HCT116 (cell line): ENCODE measurements around the gene FHIT. TPM values are rescaled to one million over a fixed set of nuclear protein-coding genes. Genes with fewer than 3 reads are reported as not detected.

Experiments
- ATAC-seq: fragments of 200-7000 bp; cut with Tn5 transposase; 2 replicates; pipeline ENCODE4 v1.9.1; 2020; ENCODE audit warnings: mild to moderate bottlenecking, moderate library complexity
- BruUV-seq: library from RNA; stranded (reverse); fragments of 400-500 nt; replicated peaks from 2 replicates; lab custom pipeline; 2021; lab: Mats Ljungman, UMichigan
- CTCF ChIA-PET: fragments of 300-600 bp; sonication (Branson Sonifier 250); formaldehyde crosslinking; loops from one replicate; lab custom pipeline; 2021; ENCODE audit warnings: antibody characterized with exemption; lab: Charles Lee
- POLR2A ChIA-PET: fragments of 300-600, 350-600 bp; sonication (Branson Sonifier 250); formaldehyde crosslinking; loops from one replicate; lab custom pipeline; 2021; ENCODE audit warnings: antibody characterized with exemption; lab: Charles Lee
- RAD21 ChIA-PET, 2 experiments: fragments of 300-600 bp; sonication (Branson Sonifier 250); formaldehyde crosslinking; loops; one replicate each; lab custom pipeline; 2023; ENCODE audit warnings: low total read pairs in 2 of 2; ENCODE audit not compliant: uncharacterized antibody in 2 of 2, unreplicated experiment in 2 of 2, low non-redundant PET in 1 of 2; lab: Charles Lee
- DNase-seq: peaks from one replicate; pipeline ENCODE4 v3.0.0-alpha.2; 2010; ENCODE audit warnings: low read depth, low spot score
- H2AFZ ChIP-seq: fragments of 200-600 bp; shearing (Covaris generic), sonication (generic); 2 replicates; pipeline ENCODE4 v1.6.1; 2017; ENCODE audit warnings: low read depth, mixed run types, mixed read lengths, antibody characterized with exemption, low read length; ENCODE audit not compliant: poor library complexity, severe bottlenecking
- H3K27ac ChIP-seq: 2 replicates; pipeline ENCODE4 v1.5.1; 2012; ENCODE audit warnings: low read depth, low read length
- H3K27me3 ChIP-seq: fragments of 200-600 bp; sonication (generic); 2 replicates; pipeline ENCODE4 v1.6.1; 2016; ENCODE audit warnings: mixed run types, low read length, mixed read lengths; ENCODE audit not compliant: insufficient read depth
- H3K36me3 ChIP-seq, 2 experiments: fragments of 200-500 bp in 1 of 2; fragments of 200-600 bp in 1 of 2; sonication (Bioruptor generic) in 1 of 2; sonication (generic) in 1 of 2; 2 replicates each; pipeline versions ENCODE4 v1.5.1 to v1.6.1; 2014 to 2016; ENCODE audit warnings: low read length in 2 of 2, inconsistent platforms in 1 of 2, mixed read lengths in 1 of 2, mixed run types in 1 of 2; ENCODE audit not compliant: insufficient read depth in 2 of 2, control insufficient read depth in 1 of 2
- H3K4me1 ChIP-seq, 2 experiments: fragments of 200-600 bp in 1 of 2; sonication (generic) in 1 of 2; 2 replicates each; pipeline versions ENCODE4 v1.5.1 to v1.6.1; 2012 to 2017; ENCODE audit warnings: low read length in 2 of 2, inconsistent platforms in 1 of 2, mild to moderate bottlenecking in 1 of 2, mixed read lengths in 1 of 2, mixed run types in 1 of 2, moderate library complexity in 1 of 2; ENCODE audit not compliant: insufficient read depth in 2 of 2, control insufficient read depth in 1 of 2
- H3K4me2 ChIP-seq: fragments of 200-600 bp; sonication (generic); 2 replicates; pipeline ENCODE4 v1.6.1; 2017; ENCODE audit warnings: mixed run types, low read length, mixed read lengths
- H3K4me3 ChIP-seq, 2 experiments: fragments of 200-600 bp in 1 of 2; sonication (generic) in 1 of 2; replicated peaks in 1 of 2; 2 replicates each; pipeline ENCODE4 v1.5.1; 2011 to 2016; ENCODE audit warnings: low read length in 2 of 2, control low read depth in 1 of 2, low read depth in 1 of 2, mild to moderate bottlenecking in 1 of 2, mixed read lengths in 1 of 2, mixed run types in 1 of 2
- H3K79me2 ChIP-seq: fragments of 200-600 bp; sonication (generic); 2 replicates; pipeline ENCODE4 v1.6.1; 2017; ENCODE audit warnings: mild to moderate bottlenecking, mixed run types, low read length, moderate library complexity, mixed read lengths; ENCODE audit not compliant: insufficient read depth
- H3K9ac ChIP-seq: fragments of 200-600 bp; sonication (generic); 2 replicates; pipeline ENCODE4 v1.6.1; 2016; ENCODE audit warnings: low read length, mixed read lengths
- H3K9me2 ChIP-seq: fragments of 200-600 bp; sonication (generic), shearing (Covaris generic); 2 replicates; pipeline ENCODE4 v1.6.1; 2017; ENCODE audit warnings: mixed run types, mild to moderate bottlenecking, moderate library complexity; ENCODE audit not compliant: insufficient read depth
- H3K9me3 ChIP-seq, 2 experiments: fragments of 200-500 bp in 1 of 2; fragments of 200-600 bp in 1 of 2; sonication (Bioruptor generic) in 1 of 2; sonication (generic) in 1 of 2; 2 replicates each; pipeline ENCODE4 v1.6.1; 2014 to 2017; ENCODE audit warnings: low read length in 2 of 2, mixed read lengths in 2 of 2, inconsistent platforms in 1 of 2, low read depth in 1 of 2, mild to moderate bottlenecking in 1 of 2, mixed run types in 1 of 2, moderate library complexity in 1 of 2; ENCODE audit not compliant: control insufficient read depth in 1 of 2, insufficient read depth in 1 of 2
- H4K20me1 ChIP-seq: fragments of 200-600 bp; sonication (generic), shearing (Covaris generic); 2 replicates; pipeline ENCODE4 v1.6.1; 2017; ENCODE audit warnings: mixed run types, mild to moderate bottlenecking, moderate library complexity; ENCODE audit not compliant: insufficient read depth
- ATF3 ChIP-seq: IDR thresholded peaks from 2 replicates; pipeline ENCODE4 v1.6.1; 2012
- CBX3 ChIP-seq: IDR thresholded peaks from 2 replicates; pipeline ENCODE4 v1.6.1; 2012; ENCODE audit warnings: low read depth
- CEBPB ChIP-seq: IDR thresholded peaks from 2 replicates; pipeline ENCODE4 v1.6.1; 2012; ENCODE audit warnings: low read depth
- CTCF ChIP-seq, 3 experiments: fragments of 200-600 bp in 1 of 3; sonication (generic) in 1 of 3; IDR thresholded peaks in 2 of 3; conservative IDR thresholded peaks in 1 of 3; 2 replicates each; pipeline ENCODE4 v1.5.1; 2012 to 2017; ENCODE audit warnings: low read depth in 2 of 3, low read length in 2 of 3, antibody characterized with exemption in 1 of 3, borderline replicate concordance in 1 of 3, control low read depth in 1 of 3, mild to moderate bottlenecking in 1 of 3, mixed read lengths in 1 of 3, mixed run types in 1 of 3, moderate library complexity in 1 of 3; ENCODE audit not compliant: insufficient read depth in 1 of 3
- EZH2phosphoT487 ChIP-seq: fragments of 200-600 bp; IDR thresholded peaks from 2 replicates; pipeline ENCODE4 v1.6.1; 2018; ENCODE audit warnings: antibody characterized with exemption, borderline replicate concordance
- POLR2A ChIP-seq: IDR thresholded peaks from 2 replicates; pipeline ENCODE4 v1.7.0; 2011; ENCODE audit warnings: borderline replicate concordance; ENCODE audit not compliant: insufficient read depth, insufficient read length; ENCODE audit errors: extremely low read depth
- RAD21 ChIP-seq: IDR thresholded peaks from 2 replicates; pipeline ENCODE4 v1.6.1; 2012; ENCODE audit warnings: low read depth, mild to moderate bottlenecking
- SP1 ChIP-seq: IDR thresholded peaks from 2 replicates; pipeline ENCODE4 v1.6.1; 2012; ENCODE audit warnings: low read depth
- TCF7L2 ChIP-seq: IDR thresholded peaks from 2 replicates; pipeline ENCODE4 v1.7.0; 2011; ENCODE audit warnings: borderline replicate concordance, inconsistent platforms; ENCODE audit not compliant: insufficient read depth, insufficient read length; ENCODE audit errors: extremely low read depth
- YY1 ChIP-seq: IDR thresholded peaks from 2 replicates; pipeline ENCODE4 v1.6.1; 2011; ENCODE audit warnings: low read length, low read depth, moderate library complexity, mild to moderate bottlenecking; ENCODE audit not compliant: insufficient replicate concordance; ENCODE audit errors: extremely low read depth
- ZBTB33 ChIP-seq: IDR thresholded peaks from 2 replicates; pipeline ENCODE4 v1.6.1; 2011; ENCODE audit warnings: mild to moderate bottlenecking, low read length, moderate library complexity; ENCODE audit not compliant: insufficient replicate concordance; ENCODE audit errors: extremely low read depth
- ZFX ChIP-seq: fragments of 450-650 bp; IDR thresholded peaks from 2 replicates; pipeline ENCODE4 v1.6.1; 2017
- intact Hi-C: fragments of 100-400 bp; cut with micrococcal nuclease; formaldehyde crosslinking; loops from 2 replicates; pipeline ENCODE4 v1.10.0; 2022
- total RNA-seq: library from RNA; stranded (reverse); gene quantifications from one replicate; pipeline ENCODE4 v1.2.1, GENCODE V29; 2021; ENCODE audit not compliant: unreplicated experiment

FHIT gene
- total RNA-seq, 1 experiment from 2014 or later = 20.1 TPM

GRCh38 chr3:61222467-61222866 lies 28.8 kb downstream of the FHIT start:
- Histone ChIP-seq H3K36me3 (no peaks in the 10 kb centered on the region), H3K4me2 (no peak overlapping the region), H3K27ac (no peak overlapping the region)
- no peak for DNase-seq
- RAD21 ChIA-PET = no interaction called here
- TF ChIP-seq ATF3 = no peak
- TF ChIP-seq, all 23 proteins: peak for 0
- no peaks in the 10 kb centered on the region for H3K9me2 ChIP-seq
- no peak overlapping the region for H3K4me3 ChIP-seq
- H3K4me1 ChIP-seq = no peaks in the 10 kb centered on the region
- ChIA-PET CTCF (no interaction called here), POLR2A (no interaction called here)
- no peaks in the 10 kb centered on the region for H3K79me2 ChIP-seq
- no peaks in the 10 kb centered on the region for H3K9me3 ChIP-seq
- no peaks in the 10 kb centered on the region; the same call in 1 of the 2 replicates for H4K20me1 ChIP-seq
- no peaks in the 10 kb centered on the region for H3K27me3 ChIP-seq
- BruUV-seq = no TSS peak
- H2AFZ ChIP-seq = no peak overlapping the region
- H3K9ac ChIP-seq = no peak overlapping the region
- intact Hi-C loops = no loop called here
- no peak for ATAC-seq

- intact Hi-C loops = no loop called here
- Histone ChIP-seq H2AFZ (no peak overlapping the region), H3K36me3 (no peaks in the 10 kb centered on the region), H3K4me2 (no peak overlapping the region), H3K9me3 (no peaks in the 10 kb centered on the region), H4K20me1 (no peaks in the 10 kb centered on the region; the same call in 1 of the 2 replicates), H3K9ac (no peak overlapping the region), H3K9me2 (no peaks in the 10 kb centered on the region), H3K79me2 (no peaks in the 10 kb centered on the region), H3K27ac (no peak overlapping the region), H3K4me3 (no peak overlapping the region), H3K27me3 (no peaks in the 10 kb centered on the region), H3K4me1 (no peaks in the 10 kb centered on the region)
- DNase-seq (no peak), ATAC-seq (no peak)
- POLR2A ChIA-PET = no interaction called here
- TF ChIP-seq CTCF (IDR thresholded peaks at IDR 0.05 in 2 of 3, conservative IDR thresholded peaks at IDR 0.05 in 1 of 3; ENCODE audit: borderline replicate concordance in 1 of 3, insufficient read depth in 1 of 3, low read depth in 2 of 3, low read length in 2 of 3) (no peak), YY1 (no peak), RAD21 (no peak), POLR2A (no peak), ZBTB33 (no peak), ZFX (no peak), TCF7L2 (no peak), EZH2phosphoT487 (no peak), ATF3 (no peak), CBX3 (no peak), SP1 (no peak), CEBPB (no peak)
- RAD21 ChIA-PET = no interaction called here
- CTCF ChIA-PET = no interaction called here
- no TSS peak for BruUV-seq
Measured at GRCh38 chr3:61221759-61222362, 29.4 kb downstream of the FHIT start.
